HG03457 (cell line): ENCODE results near the gene CCL15.
"Not testable (repeated sequence)": the region's sequence is repeated elsewhere in the genome, so short reads cannot be mapped to it uniquely, and the experiment has no call there.

Source experiments
- ATAC-seq: cut with Tn5 transposase; IDR thresholded peaks from one replicate; pipeline ENCODE4 v1.9.1; 2021; ENCODE audit warnings: moderate number of reproducible peaks; ENCODE audit not compliant: unreplicated experiment

Gene CCL15

DNA sequence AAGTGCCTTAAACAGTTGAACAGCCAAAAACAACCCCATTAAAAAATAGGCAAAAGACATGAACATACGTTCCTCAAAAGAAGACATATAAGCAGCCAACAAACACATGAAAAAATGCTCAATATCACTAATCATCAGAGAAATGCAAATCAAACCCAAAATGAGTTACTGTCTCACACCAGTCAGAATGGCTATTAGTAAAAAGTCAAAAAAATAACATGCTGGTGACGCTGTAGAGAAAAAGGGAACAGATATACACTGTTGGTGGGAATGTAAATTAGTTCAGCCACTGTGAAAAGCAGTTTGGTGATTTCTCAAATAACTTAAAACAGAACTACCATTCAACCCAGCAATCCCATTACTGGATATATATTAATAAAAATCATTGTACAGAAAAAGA is 6.0 kb downstream of the CCL15 start:
- not testable (repeated sequence) for ATAC-seq

DNA sequence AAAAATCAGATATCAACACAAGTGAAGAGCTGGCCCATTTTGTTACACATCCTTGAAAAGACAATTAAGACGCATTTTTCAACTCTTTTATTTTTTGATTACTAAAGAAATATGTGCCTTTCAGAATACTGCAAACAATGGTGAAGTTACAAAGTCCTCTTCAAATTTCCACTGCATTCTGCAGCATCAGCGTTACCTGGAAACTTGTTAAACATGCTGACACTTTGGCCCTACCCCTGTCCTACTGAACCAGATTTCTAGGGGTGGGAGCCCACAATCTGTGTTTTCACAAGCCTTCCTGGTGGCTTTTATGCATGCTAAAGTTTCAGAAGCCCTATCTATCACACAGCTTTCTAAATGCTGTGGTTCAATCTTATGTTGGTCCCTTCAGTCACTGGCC is 10.3 kb downstream of the CCL15 start:
- no peak for ATAC-seq

- ATAC-seq, result no peak
Measured at GRCh38 chr17:35988164-35988563, 13.2 kb downstream of the CCL15 start.

DNA sequence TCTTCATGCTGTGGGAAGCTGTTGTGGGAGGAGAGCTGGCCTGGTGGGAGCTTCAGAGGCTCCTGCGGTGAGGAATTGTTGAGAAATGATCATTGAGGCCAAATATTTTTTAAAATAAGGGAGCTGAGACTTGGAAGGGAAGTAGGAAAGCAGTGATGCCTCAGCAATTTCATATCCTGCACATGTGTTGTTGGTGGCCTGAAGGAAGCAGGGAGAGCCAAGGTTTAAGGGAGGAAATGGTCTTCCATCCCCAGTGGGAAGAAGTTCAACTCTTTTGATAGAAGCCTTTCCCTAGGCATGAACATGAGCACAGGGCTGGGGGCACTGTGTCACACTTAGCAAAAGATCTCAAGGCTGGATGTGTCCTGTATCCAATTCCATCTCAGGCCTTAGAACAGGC is 14.7 kb downstream of the CCL15 start, which contains the start of gene CCL14:
Gene CCL14 (minus strand): TSS at position 87 of the 400 bp plus-strand sequence. CDS start 80 bp downstream, at position 7.
- no peak for ATAC-seq

GRCh38 chr17:35984140-35984539 is 17.2 kb downstream of the CCL15 start:
- no peak for ATAC-seq

- no peak for ATAC-seq
Measured at GRCh38 chr17:35982409-35983191, 18.8 kb downstream of the CCL15 start.

DNA sequence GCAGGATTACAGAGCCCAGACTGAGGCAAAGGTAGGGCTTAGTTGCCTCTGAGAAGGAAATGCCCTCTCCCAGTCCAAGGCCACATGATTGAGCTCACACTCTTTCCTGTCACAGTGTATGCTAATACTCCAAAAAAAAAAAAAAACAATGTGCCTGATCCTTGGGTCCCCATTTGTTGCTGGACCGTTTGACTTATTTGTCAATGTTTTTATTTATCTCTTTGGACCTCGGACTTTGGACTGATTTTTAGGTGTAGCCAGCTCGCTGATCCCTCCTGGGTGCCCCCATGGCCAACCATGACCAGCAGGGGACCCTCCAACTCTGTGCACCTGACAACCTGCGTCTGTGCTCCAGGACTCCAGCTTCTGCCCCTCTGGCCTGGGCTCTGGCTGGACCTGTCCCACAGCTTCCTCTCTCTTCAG is 19.4 kb downstream of the CCL15 start:
- ATAC-seq, result no peak

GRCh38 chr17:35981246-35981645 is 20.1 kb downstream of the CCL15 start, which contains the start of gene CCL16:
Gene CCL16, minus strand, starts transcription at chr17:35981497. Its CDS starts 77 bp downstream, at chr17:35981420.
- ATAC-seq, result no peak

- no peak for ATAC-seq
Measured at GRCh38 chr17:35978346-35978745, 23.0 kb downstream of the CCL15 start.

- no peak for ATAC-seq
Measured at GRCh38 chr17:35977509-35977908, 23.8 kb downstream of the CCL15 start.

DNA sequence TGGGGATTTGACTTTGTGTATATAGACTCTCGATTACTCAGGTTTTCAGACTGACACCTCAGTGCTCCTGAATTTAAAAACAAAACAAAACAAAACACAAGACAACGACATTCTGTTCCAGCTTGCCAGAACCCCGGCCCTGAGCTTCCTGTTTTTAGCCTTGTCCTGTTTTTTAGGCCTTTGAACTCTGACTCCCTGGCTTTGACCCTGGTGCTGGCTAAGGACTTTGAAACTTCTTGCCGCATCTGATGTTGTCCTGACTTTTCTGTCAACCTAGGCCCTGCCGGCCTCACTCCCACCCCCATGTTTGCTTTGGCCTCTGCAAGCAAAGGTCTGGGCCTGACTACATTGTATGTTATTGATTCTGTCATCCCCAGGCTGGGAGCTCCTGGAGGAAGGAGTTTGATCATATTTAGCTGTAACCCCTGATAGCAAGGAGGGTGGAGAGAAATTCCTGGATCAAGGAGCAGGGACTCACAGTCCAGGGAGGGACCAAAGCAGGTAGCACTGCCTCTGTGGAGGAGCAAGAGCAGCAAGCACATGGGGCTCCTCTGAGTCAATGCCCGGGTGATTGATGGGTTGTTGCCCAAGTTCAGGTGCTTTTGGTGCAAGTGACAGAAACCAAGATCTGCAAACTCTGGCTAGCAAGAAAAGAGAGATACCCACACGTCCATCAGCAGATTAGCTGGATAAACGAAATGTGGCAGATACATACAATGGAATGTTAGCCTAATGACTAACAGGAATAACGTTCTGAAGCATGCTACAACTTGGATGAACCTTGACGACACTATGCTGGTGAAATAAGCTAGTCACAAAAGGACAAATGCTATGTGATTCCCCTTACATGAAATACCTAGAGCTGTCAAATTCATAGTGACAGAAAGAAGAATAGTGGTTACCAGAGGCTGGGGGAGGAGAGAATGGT is 27.8 kb downstream of the CCL15 start:
- ATAC-seq, result no peak

DNA sequence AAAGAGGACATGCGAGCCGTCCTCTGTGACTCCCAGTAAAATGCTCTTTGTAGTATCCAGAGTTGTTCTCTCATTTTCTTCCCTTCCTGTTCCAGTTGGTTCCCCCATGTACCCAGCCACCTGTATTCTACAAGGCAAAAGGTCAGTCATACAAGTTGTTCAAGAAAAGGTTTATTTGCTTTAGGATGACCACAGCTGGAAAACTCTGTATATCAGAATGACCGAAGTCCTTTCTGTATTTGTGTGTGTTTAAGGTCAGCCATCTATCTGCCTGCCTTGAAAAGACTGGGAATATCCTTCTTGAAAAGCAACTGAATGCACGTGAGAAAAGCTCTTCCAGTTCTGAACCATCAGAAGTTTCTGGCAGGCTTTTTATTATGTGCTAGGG is 28.4 kb downstream of the CCL15 start:
- ATAC-seq, result no peak

- no peak for ATAC-seq
Measured at GRCh38 chr17:35972535-35972934, 28.8 kb downstream of the CCL15 start.

DNA sequence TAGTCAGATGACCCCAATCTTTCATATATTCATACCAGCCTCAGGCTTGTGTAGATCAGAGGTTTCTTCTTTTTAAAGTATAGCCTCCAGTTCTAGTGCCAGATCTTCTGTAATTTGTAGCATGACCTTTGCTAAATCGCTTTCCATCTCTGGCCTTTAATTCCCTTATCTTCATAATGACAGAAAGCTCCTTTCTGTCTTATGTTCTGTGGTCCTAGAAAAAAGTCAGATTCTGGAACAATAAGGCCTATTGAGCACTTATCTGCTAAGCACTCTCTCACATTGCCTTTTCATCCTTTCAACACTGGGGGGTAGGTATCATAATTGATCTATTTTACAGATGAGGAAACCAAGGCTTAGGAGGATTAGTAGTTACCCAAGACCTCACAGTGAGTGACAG is 29.3 kb downstream of the CCL15 start:
- ATAC-seq, result no peak

DNA sequence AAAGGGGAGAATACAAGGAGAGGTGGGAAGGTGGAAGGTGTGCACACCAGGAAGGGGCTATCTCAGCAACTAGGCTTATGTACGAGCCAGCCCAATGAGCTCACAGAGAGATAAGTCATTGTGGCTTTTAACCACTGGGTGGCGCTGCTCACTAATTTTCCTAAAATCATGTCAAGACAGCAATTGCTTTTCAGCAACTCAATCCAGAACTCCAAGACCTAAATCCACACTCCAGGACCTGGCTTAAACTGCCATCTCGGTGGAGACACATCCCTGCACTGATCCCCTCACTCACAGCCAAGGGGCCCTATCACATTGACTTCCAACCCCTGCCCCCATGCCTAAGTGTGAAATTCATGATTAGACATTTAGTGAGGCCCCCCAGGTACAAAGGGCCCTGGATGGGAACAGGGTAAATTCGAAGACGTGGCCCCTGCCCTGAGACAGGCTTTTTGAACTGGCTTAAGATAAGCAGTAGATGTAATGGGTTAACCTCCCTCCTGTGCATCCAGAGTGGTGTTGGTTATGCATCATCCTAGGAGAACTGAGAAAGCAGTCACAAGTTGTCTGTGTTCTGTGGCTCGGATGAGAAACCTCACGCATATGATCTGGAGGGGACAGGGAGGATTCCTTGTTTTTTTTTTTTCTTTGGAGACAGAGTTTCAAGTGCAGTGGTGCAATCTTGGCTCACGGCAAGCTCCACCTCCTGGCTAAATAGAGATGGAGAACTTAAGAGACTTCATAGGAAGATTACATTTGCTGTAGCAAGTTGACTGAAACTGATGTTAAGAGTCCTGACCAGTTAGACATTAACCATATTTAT is 31.6 kb downstream of the CCL15 start:
- ATAC-seq, result no peak

- no peak for ATAC-seq
Measured at GRCh38 chr17:35968520-35969054, 32.8 kb downstream of the CCL15 start.

DNA sequence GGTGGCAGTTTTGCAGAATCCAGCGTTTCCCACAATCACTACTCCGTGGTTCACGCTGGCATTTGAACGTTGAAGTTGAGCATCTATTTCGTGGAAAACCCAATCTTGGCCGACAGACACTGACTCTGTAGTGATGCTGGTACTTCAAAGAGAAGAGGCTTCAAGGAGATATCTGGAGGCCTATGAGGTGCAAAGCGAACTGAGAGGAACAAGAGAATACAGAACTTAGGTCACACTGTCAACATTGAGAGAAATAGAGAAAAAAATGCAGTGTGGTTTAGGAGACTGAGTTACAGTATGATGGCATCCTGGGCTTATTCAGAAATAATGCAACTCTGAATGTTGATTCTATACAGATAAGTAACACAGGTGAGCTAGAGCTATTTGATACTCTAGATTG is 36.1 kb downstream of the CCL15 start:
- ATAC-seq, result no peak

GRCh38 chr17:35963663-35964062 is 37.7 kb downstream of the CCL15 start:
- no peak for ATAC-seq

GRCh38 chr17:35953720-35954119 is 47.6 kb downstream of the CCL15 start:
- no peak for ATAC-seq

- no peak for ATAC-seq
Measured at GRCh38 chr17:35949401-35949800, 52.0 kb downstream of the CCL15 start.

- no peak for ATAC-seq
Measured at GRCh38 chr17:35948092-35948491, 53.3 kb downstream of the CCL15 start.
